HCT116 (cell line): Measurements from ENCODE around the gene MEGF10. TPM values are rescaled to one million over a fixed set of nuclear protein-coding genes. Genes with fewer than 3 reads are reported as not detected.

Experiments
- ATAC-seq: fragments of 200-7000 bp; cut with Tn5 transposase; 2 replicates; pipeline ENCODE4 v1.9.1; 2020; ENCODE audit warnings: mild to moderate bottlenecking, moderate library complexity
- BruUV-seq: library from RNA; stranded (reverse); fragments of 400-500 nt; replicated peaks from 2 replicates; lab custom pipeline; 2021; lab: Mats Ljungman, UMichigan
- CTCF ChIA-PET: fragments of 300-600 bp; sonication (Branson Sonifier 250); formaldehyde crosslinking; loops from one replicate; lab custom pipeline; 2021; ENCODE audit warnings: antibody characterized with exemption; lab: Charles Lee
- POLR2A ChIA-PET: fragments of 300-600, 350-600 bp; sonication (Branson Sonifier 250); formaldehyde crosslinking; loops from one replicate; lab custom pipeline; 2021; ENCODE audit warnings: antibody characterized with exemption; lab: Charles Lee
- RAD21 ChIA-PET, 2 experiments: fragments of 300-600 bp; sonication (Branson Sonifier 250); formaldehyde crosslinking; loops; one replicate each; lab custom pipeline; 2023; ENCODE audit warnings: low total read pairs in 2 of 2; ENCODE audit not compliant: uncharacterized antibody in 2 of 2, unreplicated experiment in 2 of 2, low non-redundant PET in 1 of 2; lab: Charles Lee
- DNase-seq: peaks from one replicate; pipeline ENCODE4 v3.0.0-alpha.2; 2010; ENCODE audit warnings: low read depth, low spot score
- H2AFZ ChIP-seq: fragments of 200-600 bp; shearing (Covaris generic), sonication (generic); 2 replicates; pipeline ENCODE4 v1.6.1; 2017; ENCODE audit warnings: low read depth, mixed run types, mixed read lengths, antibody characterized with exemption, low read length; ENCODE audit not compliant: poor library complexity, severe bottlenecking
- H3K27ac ChIP-seq: 2 replicates; pipeline ENCODE4 v1.5.1; 2012; ENCODE audit warnings: low read depth, low read length
- H3K27me3 ChIP-seq: fragments of 200-600 bp; sonication (generic); 2 replicates; pipeline ENCODE4 v1.6.1; 2016; ENCODE audit warnings: mixed run types, low read length, mixed read lengths; ENCODE audit not compliant: insufficient read depth
- H3K36me3 ChIP-seq, 2 experiments: fragments of 200-500 bp in 1 of 2; fragments of 200-600 bp in 1 of 2; sonication (Bioruptor generic) in 1 of 2; sonication (generic) in 1 of 2; 2 replicates each; pipeline versions ENCODE4 v1.5.1 to v1.6.1; 2014 to 2016; ENCODE audit warnings: low read length in 2 of 2, inconsistent platforms in 1 of 2, mixed read lengths in 1 of 2, mixed run types in 1 of 2; ENCODE audit not compliant: insufficient read depth in 2 of 2, control insufficient read depth in 1 of 2
- H3K4me1 ChIP-seq, 2 experiments: fragments of 200-600 bp in 1 of 2; sonication (generic) in 1 of 2; 2 replicates each; pipeline versions ENCODE4 v1.5.1 to v1.6.1; 2012 to 2017; ENCODE audit warnings: low read length in 2 of 2, inconsistent platforms in 1 of 2, mild to moderate bottlenecking in 1 of 2, mixed read lengths in 1 of 2, mixed run types in 1 of 2, moderate library complexity in 1 of 2; ENCODE audit not compliant: insufficient read depth in 2 of 2, control insufficient read depth in 1 of 2
- H3K4me2 ChIP-seq: fragments of 200-600 bp; sonication (generic); 2 replicates; pipeline ENCODE4 v1.6.1; 2017; ENCODE audit warnings: mixed run types, low read length, mixed read lengths
- H3K4me3 ChIP-seq, 2 experiments: fragments of 200-600 bp in 1 of 2; sonication (generic) in 1 of 2; replicated peaks in 1 of 2; 2 replicates each; pipeline ENCODE4 v1.5.1; 2011 to 2016; ENCODE audit warnings: low read length in 2 of 2, control low read depth in 1 of 2, low read depth in 1 of 2, mild to moderate bottlenecking in 1 of 2, mixed read lengths in 1 of 2, mixed run types in 1 of 2
- H3K79me2 ChIP-seq: fragments of 200-600 bp; sonication (generic); 2 replicates; pipeline ENCODE4 v1.6.1; 2017; ENCODE audit warnings: mild to moderate bottlenecking, mixed run types, low read length, moderate library complexity, mixed read lengths; ENCODE audit not compliant: insufficient read depth
- H3K9ac ChIP-seq: fragments of 200-600 bp; sonication (generic); 2 replicates; pipeline ENCODE4 v1.6.1; 2016; ENCODE audit warnings: low read length, mixed read lengths
- H3K9me2 ChIP-seq: fragments of 200-600 bp; sonication (generic), shearing (Covaris generic); 2 replicates; pipeline ENCODE4 v1.6.1; 2017; ENCODE audit warnings: mixed run types, mild to moderate bottlenecking, moderate library complexity; ENCODE audit not compliant: insufficient read depth
- H3K9me3 ChIP-seq, 2 experiments: fragments of 200-500 bp in 1 of 2; fragments of 200-600 bp in 1 of 2; sonication (Bioruptor generic) in 1 of 2; sonication (generic) in 1 of 2; 2 replicates each; pipeline ENCODE4 v1.6.1; 2014 to 2017; ENCODE audit warnings: low read length in 2 of 2, mixed read lengths in 2 of 2, inconsistent platforms in 1 of 2, low read depth in 1 of 2, mild to moderate bottlenecking in 1 of 2, mixed run types in 1 of 2, moderate library complexity in 1 of 2; ENCODE audit not compliant: control insufficient read depth in 1 of 2, insufficient read depth in 1 of 2
- H4K20me1 ChIP-seq: fragments of 200-600 bp; sonication (generic), shearing (Covaris generic); 2 replicates; pipeline ENCODE4 v1.6.1; 2017; ENCODE audit warnings: mixed run types, mild to moderate bottlenecking, moderate library complexity; ENCODE audit not compliant: insufficient read depth
- ATF3 ChIP-seq: IDR thresholded peaks from 2 replicates; pipeline ENCODE4 v1.6.1; 2012
- CBX3 ChIP-seq: IDR thresholded peaks from 2 replicates; pipeline ENCODE4 v1.6.1; 2012; ENCODE audit warnings: low read depth
- CEBPB ChIP-seq: IDR thresholded peaks from 2 replicates; pipeline ENCODE4 v1.6.1; 2012; ENCODE audit warnings: low read depth
- FOSL1 ChIP-seq: IDR thresholded peaks from 2 replicates; pipeline ENCODE4 v1.6.1; 2012; ENCODE audit warnings: low read depth
- JUND ChIP-seq: IDR thresholded peaks from 2 replicates; pipeline ENCODE4 v1.6.1; 2012
- POLR2AphosphoS5 ChIP-seq: IDR thresholded peaks from 2 replicates; pipeline ENCODE4 v1.6.1; 2011; ENCODE audit warnings: mild to moderate bottlenecking, low read depth, low read length, moderate library complexity
- RAD21 ChIP-seq: IDR thresholded peaks from 2 replicates; pipeline ENCODE4 v1.6.1; 2012; ENCODE audit warnings: low read depth, mild to moderate bottlenecking
- REST ChIP-seq: IDR thresholded peaks from 2 replicates; pipeline ENCODE4 v1.6.1; 2012; ENCODE audit warnings: low read depth
- SRF ChIP-seq: IDR thresholded peaks from 2 replicates; pipeline ENCODE4 v1.6.1; 2012; ENCODE audit warnings: low read depth
- TCF7L2 ChIP-seq: IDR thresholded peaks from 2 replicates; pipeline ENCODE4 v1.7.0; 2011; ENCODE audit warnings: borderline replicate concordance, inconsistent platforms; ENCODE audit not compliant: insufficient read depth, insufficient read length; ENCODE audit errors: extremely low read depth
- intact Hi-C: fragments of 100-400 bp; cut with micrococcal nuclease; formaldehyde crosslinking; loops from 2 replicates; pipeline ENCODE4 v1.10.0; 2022
- total RNA-seq: library from RNA; stranded (reverse); gene quantifications from one replicate; pipeline ENCODE4 v1.2.1, GENCODE V29; 2021; ENCODE audit not compliant: unreplicated experiment

MEGF10 gene
- total RNA-seq, 1 experiment from 2014 or later = 0.02 TPM

GRCh38 chr5:127306036-127306435 lies 15.4 kb downstream of the MEGF10 start:
- BruUV-seq = no TSS peak
- Histone ChIP-seq H3K9me2 (no peaks in the 10 kb centered on the region), H3K36me3 (no peaks in the 10 kb centered on the region), H2AFZ (no peak overlapping the region), H3K27me3 (no peaks in the 10 kb centered on the region), H3K27ac (no peak overlapping the region), H3K9me3 (no peaks in the 10 kb centered on the region), H4K20me1 (no peaks in the 10 kb centered on the region), H3K4me2 (no peak overlapping the region), H3K4me3 (no peak overlapping the region), H3K9ac (no peak overlapping the region), H3K79me2 (no peaks in the 10 kb centered on the region), H3K4me1 (no peaks in the 10 kb centered on the region)
- ChIA-PET CTCF (no interaction called here), POLR2A (no interaction called here), RAD21 (no interaction called here)
- no peak for DNase-seq
- ATAC-seq = no peak
- intact Hi-C loops = no loop called here
- TF ChIP-seq CEBPB (no peak), POLR2AphosphoS5 (no peak), FOSL1 (no peak), RAD21 (no peak), SRF (no peak), JUND (no peak), REST (no peak), CBX3 (no peak), ATF3 (no peak), TCF7L2 (no peak)
